MM.1S (cell line): ENCODE results near the gene KCNS1.

Experiments
- DNase-seq: peaks from one replicate; pipeline ENCODE4 v3.0.0-alpha.2; 2015
- H2AFZ ChIP-seq: fragments of 300-600 bp; sonication (generic); 2 replicates; pipeline ENCODE4 v1.6.0; 2016; ENCODE audit warnings: antibody characterized with exemption, low read length
- H3F3A ChIP-seq: fragments of 300-600 bp; sonication (generic); 2 replicates; pipeline ENCODE4 v1.6.1; 2016; ENCODE audit warnings: mild to moderate bottlenecking, antibody characterized with exemption, low read length, moderate library complexity, mixed read lengths; ENCODE audit not compliant: insufficient read depth
- H3K27ac ChIP-seq: fragments of 300-600 bp; sonication (generic); 2 replicates; pipeline ENCODE4 v1.5.1; 2016; ENCODE audit warnings: mild to moderate bottlenecking, low read length
- H3K27me3 ChIP-seq: fragments of 300-600 bp; sonication (generic); replicated peaks from 2 replicates; pipeline ENCODE4 v1.6.0; 2016; ENCODE audit warnings: low read length; ENCODE audit not compliant: insufficient read depth
- H3K36me3 ChIP-seq: fragments of 300-600 bp; sonication (generic); replicated peaks from 2 replicates; pipeline ENCODE4 v1.6.1; 2016; ENCODE audit warnings: mild to moderate bottlenecking, low read length, mixed read lengths; ENCODE audit not compliant: insufficient read depth
- H3K4me1 ChIP-seq: fragments of 300-600 bp; sonication (generic); 2 replicates; pipeline ENCODE4 v1.6.1; 2016; ENCODE audit warnings: low read length, mixed read lengths
- H3K4me2 ChIP-seq: fragments of 300-600 bp; sonication (generic); 2 replicates; pipeline ENCODE4 v1.6.0; 2016; ENCODE audit warnings: low read depth, low read length
- H3K4me3 ChIP-seq: fragments of 300-600 bp; sonication (generic); 2 replicates; pipeline ENCODE4 v1.5.1; 2016; ENCODE audit warnings: low read length, mixed read lengths
- H3K79me2 ChIP-seq: fragments of 300-600 bp; sonication (generic); 2 replicates; pipeline ENCODE4 v1.6.1; 2016; ENCODE audit warnings: mixed run types, low read length, mixed read lengths
- H3K9ac ChIP-seq: fragments of 300-600 bp; sonication (generic); 2 replicates; pipeline ENCODE4 v1.6.1; 2016; ENCODE audit warnings: low read length, mixed read lengths
- H3K9me2 ChIP-seq: fragments of 300-600 bp; sonication (generic); replicated peaks from 2 replicates; pipeline ENCODE4 v1.6.1; 2016; ENCODE audit warnings: mild to moderate bottlenecking, low read length, mixed read lengths; ENCODE audit not compliant: insufficient read depth
- H3K9me3 ChIP-seq: fragments of 300-600 bp; sonication (generic); replicated peaks from 2 replicates; pipeline ENCODE4 v1.6.1; 2016; ENCODE audit warnings: mild to moderate bottlenecking, low read length, mixed read lengths; ENCODE audit not compliant: insufficient read depth
- H4K20me1 ChIP-seq: fragments of 300-600 bp; sonication (generic); 2 replicates; pipeline ENCODE4 v1.6.1; 2016; ENCODE audit warnings: mild to moderate bottlenecking, low read length, moderate library complexity, mixed read lengths; ENCODE audit not compliant: insufficient read depth
- EZH2 ChIP-seq: fragments of 300-600 bp; sonication (generic); optimal IDR thresholded peaks from 2 replicates; pipeline ENCODE3; 2017; ENCODE audit warnings: low read depth, mild to moderate bottlenecking, antibody characterized with exemption, low read length, mixed read lengths
- EZH2phosphoT487 ChIP-seq: fragments of 300-600 bp; sonication (generic); IDR thresholded peaks from 2 replicates; pipeline ENCODE4 v1.6.1; 2018; ENCODE audit warnings: antibody characterized with exemption, low read length
- TF ChIP-seq, protein P1 (sequence below): fragments of 300-600 bp; sonication (generic); IDR thresholded peaks from 2 replicates; pipeline ENCODE4 v1.5.1; 2016; ENCODE audit warnings: antibody characterized with exemption, low read length, mixed read lengths

KCNS1 gene

DNA sequence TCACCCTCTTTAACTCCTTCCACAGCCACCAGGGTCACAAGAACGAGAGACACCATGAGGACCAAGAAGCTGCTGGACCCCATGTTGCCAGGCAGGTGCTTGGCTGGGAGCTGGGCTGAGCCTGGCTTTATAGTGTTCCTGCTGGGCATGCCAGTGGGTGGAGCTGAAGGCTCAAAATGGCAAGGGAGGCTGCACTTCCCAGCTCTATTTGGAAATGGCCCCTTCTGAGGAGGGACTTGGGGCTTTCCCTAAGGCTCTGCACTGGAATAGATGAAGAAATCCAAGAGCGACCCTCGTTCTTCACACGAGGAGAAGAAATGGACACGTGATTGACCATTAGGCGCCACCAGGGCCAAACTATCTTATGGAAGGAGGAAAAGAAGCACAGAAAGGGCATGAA, 23.4 kb upstream of the KCNS1 start, which contains the start of gene WFDC12:
Gene WFDC12 (minus strand): TSS at position 101 of the 400 bp plus-strand sequence. CDS start 18 bp downstream, at position 83.
- H3K9ac ChIP-seq = no peak within 1 kb of the TSS
- H3K4me1 ChIP-seq = no peaks in the 10 kb centered on the region
- H3K27me3 ChIP-seq = no peaks in the 10 kb centered on the region
- no peak for DNase-seq
- no peaks in the 10 kb centered on the region for H3K79me2 ChIP-seq
- H3K36me3 ChIP-seq = no peaks in the 10 kb centered on the region
- H3F3A ChIP-seq = no peaks in the 10 kb centered on the region
- H2AFZ ChIP-seq = no peak within 1 kb of the TSS
- H3K4me2 ChIP-seq = no peak within 1 kb of the TSS
- H3K4me3 ChIP-seq = no peak within 1 kb of the TSS
- no peak within 1 kb of the TSS for H3K27ac ChIP-seq
- no peaks in the 10 kb centered on the region for H3K9me3 ChIP-seq
- H4K20me1 ChIP-seq = no peaks in the 10 kb centered on the region
- H3K9me2 ChIP-seq = no peaks in the 10 kb centered on the region
- no peak for TF ChIP-seq EZH2phosphoT487
- TF ChIP-seq, protein P1, sequence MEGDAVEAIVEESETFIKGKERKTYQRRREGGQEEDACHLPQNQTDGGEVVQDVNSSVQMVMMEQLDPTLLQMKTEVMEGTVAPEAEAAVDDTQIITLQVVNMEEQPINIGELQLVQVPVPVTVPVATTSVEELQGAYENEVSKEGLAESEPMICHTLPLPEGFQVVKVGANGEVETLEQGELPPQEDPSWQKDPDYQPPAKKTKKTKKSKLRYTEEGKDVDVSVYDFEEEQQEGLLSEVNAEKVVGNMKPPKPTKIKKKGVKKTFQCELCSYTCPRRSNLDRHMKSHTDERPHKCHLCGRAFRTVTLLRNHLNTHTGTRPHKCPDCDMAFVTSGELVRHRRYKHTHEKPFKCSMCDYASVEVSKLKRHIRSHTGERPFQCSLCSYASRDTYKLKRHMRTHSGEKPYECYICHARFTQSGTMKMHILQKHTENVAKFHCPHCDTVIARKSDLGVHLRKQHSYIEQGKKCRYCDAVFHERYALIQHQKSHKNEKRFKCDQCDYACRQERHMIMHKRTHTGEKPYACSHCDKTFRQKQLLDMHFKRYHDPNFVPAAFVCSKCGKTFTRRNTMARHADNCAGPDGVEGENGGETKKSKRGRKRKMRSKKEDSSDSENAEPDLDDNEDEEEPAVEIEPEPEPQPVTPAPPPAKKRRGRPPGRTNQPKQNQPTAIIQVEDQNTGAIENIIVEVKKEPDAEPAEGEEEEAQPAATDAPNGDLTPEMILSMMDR = no peak
- no peak for TF ChIP-seq EZH2

DNA sequence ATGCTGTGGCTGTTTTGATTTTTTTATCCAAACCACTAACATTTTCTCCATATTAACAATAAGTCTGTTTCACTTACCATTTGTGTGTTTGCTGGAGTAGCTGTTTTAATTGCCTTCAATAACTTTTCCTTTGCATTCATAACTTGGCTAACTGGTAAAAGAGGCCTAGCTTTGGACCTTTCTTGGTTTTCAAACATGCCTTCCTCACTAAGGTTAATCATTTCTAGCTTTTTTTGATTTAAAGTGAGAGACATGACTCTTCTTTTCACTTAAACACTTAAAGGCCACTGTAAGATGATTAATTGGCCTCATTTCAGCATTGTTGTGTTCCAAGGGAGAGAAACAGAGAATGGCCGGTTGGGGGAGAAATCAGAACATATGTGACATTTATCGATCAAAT, 20.5 kb upstream of the KCNS1 start:
- no peak for DNase-seq
- no peaks in the 10 kb centered on the region for H3K4me1 ChIP-seq
- H4K20me1 ChIP-seq = no peaks in the 10 kb centered on the region
- no peak overlapping the region for H3K4me3 ChIP-seq
- TF ChIP-seq, protein P1 = no peak
- no peak for TF ChIP-seq EZH2
- no peak for TF ChIP-seq EZH2phosphoT487
- H3K9me3 ChIP-seq = no peaks in the 10 kb centered on the region
- no peak overlapping the region for H3K27ac ChIP-seq
- H3K9ac ChIP-seq = no peak overlapping the region
- H3K9me2 ChIP-seq = no peaks in the 10 kb centered on the region
- H3F3A ChIP-seq = no peaks in the 10 kb centered on the region
- no peak overlapping the region for H3K4me2 ChIP-seq
- H2AFZ ChIP-seq = no peak overlapping the region
- H3K27me3 ChIP-seq = no peaks in the 10 kb centered on the region; the same call in 1 of the 2 replicates
- H3K79me2 ChIP-seq = no peaks in the 10 kb centered on the region
- no peaks in the 10 kb centered on the region for H3K36me3 ChIP-seq

DNA sequence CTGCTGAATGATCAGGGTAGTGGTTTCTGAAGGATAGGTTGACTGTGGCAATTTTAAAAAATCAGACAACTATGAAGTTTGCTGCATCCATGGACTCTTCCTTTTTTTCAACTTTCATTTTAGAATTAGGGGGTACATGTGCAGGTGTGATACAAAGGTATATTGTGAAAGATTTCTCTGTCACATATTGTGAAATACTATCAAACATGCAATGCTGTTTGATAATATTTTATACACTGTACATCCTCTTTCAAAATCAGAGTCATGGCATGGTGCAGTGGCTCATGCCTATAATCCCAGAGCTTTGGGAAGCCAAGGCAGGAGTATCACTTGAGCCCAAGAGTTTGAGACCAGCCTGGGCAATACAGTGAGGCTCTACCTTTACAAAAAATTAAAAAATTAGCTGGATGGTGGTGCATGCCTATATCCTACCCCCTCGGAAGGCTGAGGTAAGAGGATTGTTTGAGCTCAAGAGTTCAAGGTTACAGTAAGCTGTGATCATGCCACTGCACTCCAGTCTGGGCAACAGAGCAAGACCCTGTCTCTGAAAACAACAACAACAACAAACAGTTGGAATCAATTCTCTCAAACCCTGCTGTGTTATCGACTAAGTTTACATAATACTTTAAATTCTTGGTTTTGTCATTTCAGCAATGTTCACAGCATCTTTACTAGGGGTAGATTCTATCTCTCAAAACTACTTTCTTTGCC, 18.8 kb upstream of the KCNS1 start:
- no peaks in the 10 kb centered on the region for H4K20me1 ChIP-seq
- H3K4me2 ChIP-seq = no peak overlapping the region
- H3K79me2 ChIP-seq = no peaks in the 10 kb centered on the region
- TF ChIP-seq EZH2 (no peak), EZH2phosphoT487 (no peak)
- TF ChIP-seq, protein P1 = no peak
- no peak overlapping the region for H3K27ac ChIP-seq
- no peak overlapping the region for H3K9ac ChIP-seq
- H3K27me3 ChIP-seq = no peaks in the 10 kb centered on the region; the same call in 1 of the 2 replicates
- no peak overlapping the region for H2AFZ ChIP-seq
- H3F3A ChIP-seq = no peaks in the 10 kb centered on the region
- H3K9me2 ChIP-seq = no peaks in the 10 kb centered on the region
- no peaks in the 10 kb centered on the region for H3K4me1 ChIP-seq
- no peaks in the 10 kb centered on the region for H3K9me3 ChIP-seq
- DNase-seq = no peak
- H3K4me3 ChIP-seq = no peak overlapping the region
- H3K36me3 ChIP-seq = no peaks in the 10 kb centered on the region
